Keratinocyte (primary cell): ENCODE data around the gene AGFG2. TPM values are rescaled to one million over a fixed set of nuclear protein-coding genes. Genes with fewer than 3 reads are reported as not detected.

ENCODE experiments used
- DNase-seq: peaks from one replicate; pipeline ENCODE4 v3.0.0-alpha.2; 2011; ENCODE audit warnings: low read depth, missing footprints, low spot score
- FAIRE-seq: peaks from 2 replicates; lab custom pipeline; 2011; peaks lifted over from hg19 to GRCh38; lab: Jason Lieb, UNC
- H2AFZ ChIP-seq: 2 replicates; pipeline ENCODE4 v1.6.0; 2012; ENCODE audit warnings: low read length, control low read depth, inconsistent platforms; ENCODE audit not compliant: control insufficient read depth
- H3K27ac ChIP-seq: 2 replicates; pipeline ENCODE4 v1.5.1; 2011; ENCODE audit warnings: low read length; ENCODE audit not compliant: control insufficient read depth, insufficient read depth
- H3K27me3 ChIP-seq: 3 replicates; pipeline ENCODE4 v1.6.0; 2011; ENCODE audit warnings: low read length; ENCODE audit not compliant: control insufficient read depth, insufficient read depth; ENCODE audit errors: extremely low read depth
- H3K36me3 ChIP-seq, 2 experiments: 2 replicates in 1 of 2; 3 replicates in 1 of 2; pipeline ENCODE4 v1.5.1; 2011; ENCODE audit warnings: low read length in 2 of 2, mild to moderate bottlenecking in 1 of 2; ENCODE audit not compliant: control insufficient read depth in 2 of 2, insufficient read depth in 2 of 2; ENCODE audit errors: extremely low read depth in 1 of 2
- H3K4me1 ChIP-seq: 3 replicates; pipeline ENCODE4 v1.5.1; 2011; ENCODE audit warnings: low read length; ENCODE audit not compliant: control insufficient read depth, insufficient read depth; ENCODE audit errors: extremely low read depth
- H3K4me2 ChIP-seq: 3 replicates; pipeline ENCODE4 v1.6.0; 2011; ENCODE audit warnings: low read depth, low read length; ENCODE audit not compliant: control insufficient read depth, insufficient read depth; ENCODE audit errors: extremely low read depth
- H3K4me3 ChIP-seq, 3 experiments: fragments of 200-600 bp in 1 of 3; sonication (generic) in 1 of 3; 2 replicates in 2 of 3; 3 replicates in 1 of 3; pipeline ENCODE4 v1.5.1; 2011 to 2016; ENCODE audit warnings: low read length in 3 of 3, mild to moderate bottlenecking in 3 of 3, control low read depth in 2 of 3, inconsistent platforms in 1 of 3, low read depth in 1 of 3, mixed read lengths in 1 of 3, mixed run types in 1 of 3, moderate library complexity in 1 of 3; ENCODE audit not compliant: control insufficient read depth in 2 of 3, insufficient read depth in 2 of 3; ENCODE audit errors: extremely low read depth in 1 of 3
- H3K79me2 ChIP-seq: 2 replicates; pipeline ENCODE4 v1.6.0; 2012; ENCODE audit warnings: low read length; ENCODE audit not compliant: control insufficient read depth, insufficient read depth
- H3K9ac ChIP-seq: 3 replicates; pipeline ENCODE4 v1.6.0; 2011; ENCODE audit warnings: low read length; ENCODE audit not compliant: control insufficient read depth, insufficient read depth; ENCODE audit errors: extremely low read depth
- H3K9me1 ChIP-seq: 3 replicates; pipeline ENCODE4 v1.6.0; 2011; ENCODE audit warnings: low read length; ENCODE audit not compliant: control insufficient read depth, insufficient read depth; ENCODE audit errors: extremely low read depth
- H3K9me3 ChIP-seq: 2 replicates; pipeline ENCODE4 v1.5.1; 2012; ENCODE audit warnings: low read depth, low read length; ENCODE audit not compliant: control insufficient read depth
- H4K20me1 ChIP-seq: 3 replicates; pipeline ENCODE4 v1.6.0; 2011; ENCODE audit warnings: low read length; ENCODE audit not compliant: control insufficient read depth, insufficient read depth; ENCODE audit errors: extremely low read depth
- EZH2 ChIP-seq: IDR thresholded peaks from one replicate; pipeline ENCODE4 v1.6.1; 2012; ENCODE audit warnings: inconsistent platforms, mild to moderate bottlenecking, low read length, moderate library complexity
- dilution Hi-C: fragments of 300-500 bp; cut with MboI; formaldehyde crosslinking; loops from one replicate; pipeline ENCODE4 v1.7.0; 2020; ENCODE audit warnings: low sequenced_read_pairs; ENCODE audit not compliant: extremely low pct_ligation_motif_present
- polyA plus RNA-seq, 5 experiments: library from polyadenylated mRNA; depleted of rRNA in 3 of 5; stranded (reverse) in 3 of 5; stranded (forward) in 1 of 5; unstranded in 1 of 5; fragments of >200 nt; gene quantifications; 1 replicate in 1 of 5; 2 replicates in 3 of 5; 3 replicates in 1 of 5; pipeline versions ENCODE4 v1.2.1 to v1.2.3, GENCODE V29; 2011 to 2012; ENCODE audit warnings: missing spikeins in 2 of 5, low read depth in 1 of 5, low replicate concordance in 1 of 5
- TF ChIP-seq, protein P1 (sequence below), 3 experiments: IDR thresholded peaks in 1 of 3; conservative IDR thresholded peaks in 1 of 3; optimal IDR thresholded peaks in 1 of 3; 2 replicates in 2 of 3; 3 replicates in 1 of 3; pipeline versions ENCODE3 to v1.5.1; 2011; ENCODE audit warnings: low read length in 3 of 3, mild to moderate bottlenecking in 3 of 3, moderate library complexity in 2 of 3, control low read depth in 1 of 3, inconsistent platforms in 1 of 3; ENCODE audit not compliant: insufficient read depth in 2 of 3; ENCODE audit errors: extremely low read depth in 1 of 3

Gene AGFG2
- polyA plus RNA-seq, 1 donor (not counting 4 experiments of a cell fraction or from before 2014, with no cell fraction given), result 3.4 TPM

- Histone ChIP-seq H3K27me3 (no peaks in the 10 kb centered on the region), H3K79me2 (no peaks in the 10 kb centered on the region), H3K27ac (no peak overlapping the region), H2AFZ (no peak overlapping the region), H3K4me2 (no peak overlapping the region), H3K9me3 (no peaks in the 10 kb centered on the region), H3K4me1 (peaks cover 17% of the 10 kb centered on the region), H3K9ac (no peak overlapping the region), H3K9me1 (peaks cover 2% of the 10 kb centered on the region), H4K20me1 (no peaks in the 10 kb centered on the region), H3K36me3 (no peaks in the 10 kb centered on the region), H3K4me3 (no peak overlapping the region)
- FAIRE-seq (no peak), DNase-seq (no peak)
- no peak for TF ChIP-seq EZH2
- TF ChIP-seq, protein P1, sequence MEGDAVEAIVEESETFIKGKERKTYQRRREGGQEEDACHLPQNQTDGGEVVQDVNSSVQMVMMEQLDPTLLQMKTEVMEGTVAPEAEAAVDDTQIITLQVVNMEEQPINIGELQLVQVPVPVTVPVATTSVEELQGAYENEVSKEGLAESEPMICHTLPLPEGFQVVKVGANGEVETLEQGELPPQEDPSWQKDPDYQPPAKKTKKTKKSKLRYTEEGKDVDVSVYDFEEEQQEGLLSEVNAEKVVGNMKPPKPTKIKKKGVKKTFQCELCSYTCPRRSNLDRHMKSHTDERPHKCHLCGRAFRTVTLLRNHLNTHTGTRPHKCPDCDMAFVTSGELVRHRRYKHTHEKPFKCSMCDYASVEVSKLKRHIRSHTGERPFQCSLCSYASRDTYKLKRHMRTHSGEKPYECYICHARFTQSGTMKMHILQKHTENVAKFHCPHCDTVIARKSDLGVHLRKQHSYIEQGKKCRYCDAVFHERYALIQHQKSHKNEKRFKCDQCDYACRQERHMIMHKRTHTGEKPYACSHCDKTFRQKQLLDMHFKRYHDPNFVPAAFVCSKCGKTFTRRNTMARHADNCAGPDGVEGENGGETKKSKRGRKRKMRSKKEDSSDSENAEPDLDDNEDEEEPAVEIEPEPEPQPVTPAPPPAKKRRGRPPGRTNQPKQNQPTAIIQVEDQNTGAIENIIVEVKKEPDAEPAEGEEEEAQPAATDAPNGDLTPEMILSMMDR (optimal IDR thresholded peaks at IDR 0.05 in 1 of 3, IDR thresholded peaks at IDR 0.05 in 1 of 3, conservative IDR thresholded peaks at IDR 0.05 in 1 of 3; ENCODE audit: extremely low read depth in 1 of 3, insufficient read depth in 2 of 3, low read length in 3 of 3), result no peak
- dilution Hi-C loops, result no loop called here
These were observed 19.4 kb upstream of the AGFG2 start for GRCh38 chr7:100519580-100519979.

- Histone ChIP-seq H3K4me2 (no peak overlapping the region), H3K79me2 (no peaks in the 10 kb centered on the region), H4K20me1 (no peaks in the 10 kb centered on the region), H3K27me3 (no peaks in the 10 kb centered on the region), H3K4me1 (peaks cover 12% of the 10 kb centered on the region), H3K36me3 (no peaks in the 10 kb centered on the region), H3K9ac (no peak overlapping the region), H3K9me1 (peaks cover 2% of the 10 kb centered on the region), H3K9me3 (no peaks in the 10 kb centered on the region), H3K27ac (no peak overlapping the region), H3K4me3 (no peak overlapping the region), H2AFZ (no peak overlapping the region)
- FAIRE-seq (no peak), DNase-seq (no peak)
- dilution Hi-C loops, result no loop called here
- TF ChIP-seq, protein P1 (optimal IDR thresholded peaks at IDR 0.05 in 1 of 3, IDR thresholded peaks at IDR 0.05 in 1 of 3, conservative IDR thresholded peaks at IDR 0.05 in 1 of 3; ENCODE audit: extremely low read depth in 1 of 3, insufficient read depth in 2 of 3, low read length in 3 of 3), result no peak
- no peak for TF ChIP-seq EZH2
These were observed 18.9 kb upstream of the AGFG2 start for GRCh38 chr7:100520138-100520537.
